K562 (cell line): Measurements from ENCODE around the gene LRRTM4. TPM values are rescaled to one million over a fixed set of nuclear protein-coding genes. Genes with fewer than 3 reads are reported as not detected.

Source experiments
- ATAC-seq: fragments of 200-7000 bp; cut with Tn5 transposase; 3 replicates; pipeline ENCODE4 v1.9.1; 2020; ENCODE audit warnings: moderate library complexity
- BruUV-seq: library from RNA; stranded (reverse); fragments of 400-500 nt; replicated peaks from 2 replicates; lab custom pipeline; 2021; lab: Mats Ljungman, UMichigan
- CTCF ChIA-PET: fragments of 300-600 bp; formaldehyde crosslinking; extraction: SDS; loops from one replicate; lab custom pipeline; 2021; ENCODE audit warnings: low intra/inter-chr PET ratio; lab: Yijun Ruan, JAX
- POLR2A ChIA-PET: fragments of 300-600, 350-650 bp; sonication (Branson Sonifier 250); formaldehyde crosslinking; extraction: SDS; loops from one replicate; lab custom pipeline; 2021; ENCODE audit warnings: antibody characterized with exemption, inconsistent platforms; lab: Yijun Ruan, JAX
- DNase-seq, 4 experiments: peaks; one replicate each; pipeline versions ENCODE4 v3.0.0 to v3.0.0-alpha.2; 2011 to 2018; ENCODE audit warnings: low spot score in 3 of 4, mixed read lengths in 3 of 4; ENCODE audit errors: extremely low read depth in 1 of 4
- FAIRE-seq: peaks from 2 replicates; lab custom pipeline; 2011; peaks lifted over from hg19 to GRCh38; lab: Jason Lieb, UNC
- H2AFZ ChIP-seq: 2 replicates; pipeline ENCODE4 v1.6.0; 2011; ENCODE audit warnings: low read depth, low read length, control low read depth, inconsistent platforms
- H3K27ac ChIP-seq: fragments of 200-600 bp; 3 replicates; pipeline ENCODE4 v1.8.0; 2011; ENCODE audit warnings: low read depth, mild to moderate bottlenecking, control low read depth, inconsistent platforms, low read length, moderate library complexity, mixed read lengths; ENCODE audit errors: extremely low read depth
- H3K27me3 ChIP-seq, 2 experiments: fragments of 300-600 bp in 1 of 2; 2 replicates in 1 of 2; 3 replicates in 1 of 2; pipeline versions ENCODE4 v1.6.0 to v1.8.0; 2011; ENCODE audit warnings: inconsistent platforms in 2 of 2, low read length in 2 of 2, mild to moderate bottlenecking in 1 of 2, mixed read lengths in 1 of 2, moderate library complexity in 1 of 2; ENCODE audit not compliant: control insufficient read depth in 2 of 2, insufficient read depth in 2 of 2
- H3K36me3 ChIP-seq: fragments of 300-600 bp; 3 replicates; pipeline ENCODE4 v1.8.0; 2011; ENCODE audit warnings: mild to moderate bottlenecking, low read length, inconsistent platforms; ENCODE audit not compliant: control insufficient read depth, insufficient read depth
- H3K4me1 ChIP-seq, 2 experiments: fragments of 200-600 bp in 1 of 2; replicated peaks in 1 of 2; 2 replicates in 1 of 2; 3 replicates in 1 of 2; pipeline versions ENCODE4 v1.5.1 to v1.8.0; 2011; ENCODE audit warnings: inconsistent platforms in 2 of 2, low read length in 2 of 2, mild to moderate bottlenecking in 1 of 2, mixed read lengths in 1 of 2, moderate library complexity in 1 of 2; ENCODE audit not compliant: control insufficient read depth in 2 of 2, insufficient read depth in 2 of 2
- H3K4me2 ChIP-seq: 2 replicates; pipeline ENCODE4 v1.6.1; 2011; ENCODE audit warnings: low read length, control low read depth, inconsistent platforms, mixed read lengths; ENCODE audit not compliant: insufficient read depth
- H3K4me3 ChIP-seq: fragments of 200-600 bp; sonication (generic), shearing (Covaris generic); 2 replicates; pipeline ENCODE4 v1.5.1; 2016; ENCODE audit warnings: control low read depth, inconsistent platforms
- H3K79me2 ChIP-seq: fragments of 200-600 bp; 3 replicates; pipeline ENCODE4 v1.8.0; 2011; ENCODE audit warnings: low read length, inconsistent platforms; ENCODE audit not compliant: control insufficient read depth, insufficient read depth
- H3K9ac ChIP-seq, 2 experiments: 2 replicates each; pipeline versions ENCODE4 v1.6.0 to v1.6.1; 2011; ENCODE audit warnings: low read depth in 2 of 2, low read length in 2 of 2, control low read depth in 1 of 2, inconsistent platforms in 1 of 2, mild to moderate bottlenecking in 1 of 2, mixed read lengths in 1 of 2; ENCODE audit not compliant: insufficient read depth in 1 of 2
- H3K9me1 ChIP-seq: one replicate; pipeline ENCODE4 v1.6.0; 2011; ENCODE audit warnings: inconsistent platforms, mild to moderate bottlenecking, low read length, moderate library complexity; ENCODE audit not compliant: control insufficient read depth, insufficient read depth
- H3K9me3 ChIP-seq: replicated peaks from 2 replicates; pipeline ENCODE4 v1.5.1; 2011; ENCODE audit warnings: low read depth, low read length, inconsistent platforms; ENCODE audit not compliant: control insufficient read depth, insufficient read depth
- H4K20me1 ChIP-seq: replicated peaks from 2 replicates; pipeline ENCODE4 v1.6.1; 2011; ENCODE audit warnings: low read length, inconsistent platforms, mixed read lengths; ENCODE audit not compliant: control insufficient read depth, insufficient read depth
- CAMTA2 ChIP-seq: fragments of 250-450 bp; sonication (Bioruptor Pico); conservative IDR thresholded peaks from 2 replicates; pipeline ENCODE4 v1.5.1; 2022
- MAFG ChIP-seq: fragments of 450-650 bp; conservative IDR thresholded peaks from 2 replicates; pipeline ENCODE4 v1.6.1; 2016; ENCODE audit warnings: missing genetic modification characterization, missing compliant biosample characterization
- NFIX ChIP-seq: fragments of 250-450 bp; sonication (Bioruptor Pico); IDR thresholded peaks from 2 replicates; pipeline ENCODE4 v1.4.0; 2020; ENCODE audit warnings: low read depth, mild to moderate bottlenecking, moderate library complexity
- POLR2G ChIP-seq: fragments of 200-400 bp; formaldehyde crosslinking; IDR thresholded peaks from 2 replicates; pipeline ENCODE4 v1.6.1; 2017; ENCODE audit warnings: low read depth, mild to moderate bottlenecking, antibody characterized with exemption, low read length, moderate library complexity
- PRMT5 ChIP-seq: sonication (generic); formaldehyde crosslinking; IDR thresholded peaks from 2 replicates; pipeline ENCODE4 v1.5.0; 2020; ENCODE audit warnings: missing genetic modification reagents
- SMARCE1 ChIP-seq: fragments of 450-650 bp; IDR thresholded peaks from 2 replicates; pipeline ENCODE4 v1.7.1; 2016; ENCODE audit warnings: mild to moderate bottlenecking
- ZNF316 ChIP-seq: fragments of 450-650 bp; IDR thresholded peaks from 2 replicates; pipeline ENCODE4 v1.6.1; 2016
- ZNF589 ChIP-seq: fragments of 200-800 bp; sonication (Bioruptor generic); IDR thresholded peaks from 2 replicates; pipeline ENCODE4 v1.6.1; 2016; ENCODE audit warnings: low read depth, missing genetic modification characterization, missing compliant biosample characterization
- ZNF695 ChIP-seq: fragments of 450-650 bp; formaldehyde crosslinking; IDR thresholded peaks from 2 replicates; pipeline ENCODE4 v1.4.0; 2020; ENCODE audit warnings: mild to moderate bottlenecking, moderate library complexity
- ZNF764 ChIP-seq: fragments of 250-450 bp; sonication (Bioruptor Pico); IDR thresholded peaks from 2 replicates; pipeline ENCODE4 v1.4.0; 2020; ENCODE audit warnings: low read depth, mild to moderate bottlenecking, moderate library complexity
- in situ Hi-C: fragments of 300-500 bp; cut with MboI; formaldehyde crosslinking; loops from 4 replicates; pipeline ENCODE4 v1.15.0; 2018; ENCODE audit warnings: inconsistent platforms, mixed read lengths
- intact Hi-C: fragments of 100-400 bp; cut with micrococcal nuclease; formaldehyde crosslinking; loops from 2 replicates; pipeline ENCODE4 v1.14.2; 2022
- polyA plus RNA-seq, 8 experiments: library from polyadenylated mRNA; depleted of rRNA in 4 of 8; stranded (reverse) in 5 of 8; unstranded in 3 of 8; fragments of >200 nt; fragmentation: Nextera tagmentation in 2 of 8; fragmentation: Illumina TruSeq in 1 of 8; extraction: Ambion mirVana in 2 of 8; extraction: Trizol in 1 of 8; gene quantifications; 2 replicates each; pipeline versions ENCODE4 v1.2.1 to v1.2.3, GENCODE V29; 2011 to 2014; ENCODE audit warnings: inconsistent platforms in 1 of 8, missing spikeins in 1 of 8
- total RNA-seq, 7 experiments: library from RNA; depleted of rRNA in 6 of 7; stranded (reverse); fragments of >200 nt in 6 of 7; fragmentation: Illumina TruSeq in 2 of 7; extraction: Trizol in 2 of 7; gene quantifications; 2 replicates each; pipeline versions ENCODE4 v1.2.1 to v1.2.3, GENCODE V29; 2011 to 2021; ENCODE audit warnings: low replicate concordance in 1 of 7
- TF ChIP-seq, protein P1 (sequence below): fragments of 450-650 bp; IDR thresholded peaks from one replicate; pipeline ENCODE4 v1.6.1; 2018; ENCODE audit warnings: mild to moderate bottlenecking, moderate library complexity; ENCODE audit not compliant: partially characterized antibody

LRRTM4 gene
- total and polyA plus RNA-seq, 9 of the 15 experiments (the other 6 are each of a cell fraction or from before 2014, with no cell fraction given) = 0.04 TPM; not detected in 6

DNA sequence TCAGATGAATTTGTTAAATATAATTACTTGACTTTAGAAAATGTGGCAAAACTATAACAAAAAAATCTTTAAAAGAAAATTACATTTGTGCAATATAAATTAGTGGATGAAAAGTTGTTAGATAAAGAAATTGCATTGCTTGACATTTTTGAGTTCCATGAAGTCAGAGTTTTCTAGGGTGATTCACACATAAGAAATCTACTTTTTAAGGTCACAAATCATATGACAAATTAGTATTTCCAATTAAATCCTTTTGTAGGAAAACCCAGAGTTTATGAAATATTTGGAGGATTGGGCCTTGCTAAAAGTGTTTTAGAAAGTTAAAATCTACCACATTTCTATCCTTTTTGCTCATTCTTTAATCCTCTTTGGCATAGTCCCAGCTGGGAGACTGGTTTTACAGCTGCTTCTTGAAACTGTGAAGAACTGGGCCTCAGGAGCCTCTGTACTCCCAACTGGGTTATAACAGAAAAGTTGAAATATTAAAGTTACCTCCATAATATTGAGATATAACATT, 289.2 kb downstream of the LRRTM4 start:
- H3K4me1 ChIP-seq = no peaks in the 10 kb centered on the region
- no peak overlapping the region for H3K4me3 ChIP-seq
- no peak overlapping the region for H3K4me2 ChIP-seq
- FAIRE-seq = no peak
- no peaks in the 10 kb centered on the region for H3K9me3 ChIP-seq
- no peaks in the 10 kb centered on the region for H3K36me3 ChIP-seq
- ChIA-PET CTCF (no interaction called here), POLR2A (no interaction called here)
- in situ Hi-C loops (no loop called here), intact Hi-C loops (no loop called here)
- no peak for DNase-seq
- BruUV-seq = no TSS peak
- no peak overlapping the region for H3K9ac ChIP-seq
- TF ChIP-seq SMARCE1 = no peak
- TF ChIP-seq ZNF695 (CRISPR knock-in tag) = no peak
- TF ChIP-seq PRMT5 (CRISPR knock-in tag) = no peak
- TF ChIP-seq NFIX (CRISPR knock-in tag) = no peak
- no peak for TF ChIP-seq ZNF316
- TF ChIP-seq ZNF764 = no peak
- TF ChIP-seq, protein P1, sequence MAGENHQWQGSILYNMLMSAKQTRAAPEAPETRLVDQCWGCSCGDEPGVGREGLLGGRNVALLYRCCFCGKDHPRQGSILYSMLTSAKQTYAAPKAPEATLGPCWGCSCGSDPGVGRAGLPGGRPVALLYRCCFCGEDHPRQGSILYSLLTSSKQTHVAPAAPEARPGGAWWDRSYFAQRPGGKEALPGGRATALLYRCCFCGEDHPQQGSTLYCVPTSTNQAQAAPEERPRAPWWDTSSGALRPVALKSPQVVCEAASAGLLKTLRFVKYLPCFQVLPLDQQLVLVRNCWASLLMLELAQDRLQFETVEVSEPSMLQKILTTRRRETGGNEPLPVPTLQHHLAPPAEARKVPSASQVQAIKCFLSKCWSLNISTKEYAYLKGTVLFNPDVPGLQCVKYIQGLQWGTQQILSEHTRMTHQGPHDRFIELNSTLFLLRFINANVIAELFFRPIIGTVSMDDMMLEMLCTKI = no peak
- TF ChIP-seq ZNF589 (CRISPR knock-in tag) = no peak
- no peak for TF ChIP-seq MAFG (tag)
- TF ChIP-seq POLR2G = no peak
- no peak for TF ChIP-seq CAMTA2
- no peaks in the 10 kb centered on the region for H4K20me1 ChIP-seq
- H2AFZ ChIP-seq = no peak overlapping the region
- no peaks in the 10 kb centered on the region for H3K79me2 ChIP-seq
- H3K27me3 ChIP-seq = no peaks in the 10 kb centered on the region
- no peaks in the 10 kb centered on the region for H3K9me1 ChIP-seq
- H3K27ac ChIP-seq = no peak overlapping the region
- ATAC-seq = no peak
